Liver (tissue), 9 donors: ENCODE results near the gene NEAT1. TPM values are rescaled to one million over a fixed set of nuclear protein-coding genes. Genes with fewer than 3 reads are reported as not detected.

ENCODE experiments used
- DNase-seq: peaks from one replicate; pipeline ENCODE4 v3.0.0-alpha.2; 2017; ENCODE audit warnings: low spot score
- H3K27ac ChIP-seq, 2 donors: one replicate each; pipeline ENCODE4 v1.7.0; 2013; ENCODE audit warnings: inconsistent platforms in 2 of 2, low read length in 2 of 2, control low read depth in 1 of 2, low read depth in 1 of 2, mild to moderate bottlenecking in 1 of 2
- H3K27me3 ChIP-seq, 4 donors: one replicate each; pipeline versions ENCODE4 v1.6.1 to v1.7.0; 2013; ENCODE audit warnings: low read length in 3 of 4, inconsistent platforms in 1 of 4, mild to moderate bottlenecking in 1 of 4, moderate library complexity in 1 of 4; ENCODE audit not compliant: control insufficient read depth in 4 of 4, insufficient read depth in 4 of 4
- H3K36me3 ChIP-seq, 4 donors: one replicate each; pipeline versions ENCODE4 v1.6.1 to v1.7.0; 2013; ENCODE audit warnings: low read length in 3 of 4, mild to moderate bottlenecking in 3 of 4, low read depth in 1 of 4, moderate library complexity in 1 of 4; ENCODE audit not compliant: control insufficient read depth in 4 of 4, insufficient read depth in 3 of 4
- H3K4me1 ChIP-seq, 4 donors: one replicate each; pipeline versions ENCODE4 v1.6.1 to v1.7.0; 2013; ENCODE audit warnings: low read length in 3 of 4, mild to moderate bottlenecking in 3 of 4, moderate library complexity in 1 of 4; ENCODE audit not compliant: control insufficient read depth in 4 of 4, insufficient read depth in 4 of 4
- H3K4me3 ChIP-seq, 3 donors: one replicate each; pipeline versions ENCODE4 v1.6.1 to v1.7.0; 2013; ENCODE audit warnings: low read length in 3 of 3, control low read depth in 1 of 3, low read depth in 1 of 3, mild to moderate bottlenecking in 1 of 3
- H3K9ac ChIP-seq, 2 donors: one replicate each; pipeline ENCODE4 v1.7.0; 2013; ENCODE audit warnings: low read length in 2 of 2, mild to moderate bottlenecking in 2 of 2, moderate library complexity in 2 of 2, control low read depth in 1 of 2, low read depth in 1 of 2
- H3K9me3 ChIP-seq, 4 donors: one replicate each; pipeline versions ENCODE4 v1.6.1 to v1.7.0; 2013; ENCODE audit warnings: low read length in 3 of 4; ENCODE audit not compliant: control insufficient read depth in 4 of 4
- EGR1 ChIP-seq, 2 donors: IDR thresholded peaks; 2 replicates each; pipeline ENCODE4 v1.6.1; 2016 to 2018; ENCODE audit warnings: antibody characterized with exemption in 2 of 2, low read depth in 2 of 2
- FOXA1 ChIP-seq: IDR thresholded peaks from 2 replicates; pipeline ENCODE4 v1.6.1; 2016; ENCODE audit warnings: antibody characterized with exemption
- FOXA2 ChIP-seq: IDR thresholded peaks from 2 replicates; pipeline ENCODE4 v1.6.1; 2016; ENCODE audit warnings: antibody characterized with exemption
- GABPA ChIP-seq, 2 donors: IDR thresholded peaks in 1 of 2; conservative IDR thresholded peaks in 1 of 2; 2 replicates each; pipeline ENCODE4 v1.6.1; 2016; ENCODE audit warnings: antibody characterized with exemption in 2 of 2, mild to moderate bottlenecking in 1 of 2, moderate library complexity in 1 of 2
- HNF4A ChIP-seq, 2 donors: conservative IDR thresholded peaks; 2 replicates each; pipeline ENCODE4 v1.6.1; 2016; ENCODE audit warnings: antibody characterized with exemption in 2 of 2, mild to moderate bottlenecking in 2 of 2
- HNF4G ChIP-seq: IDR thresholded peaks from 2 replicates; pipeline ENCODE4 v1.6.1; 2016; ENCODE audit warnings: antibody characterized with exemption
- JUND ChIP-seq, 2 donors: IDR thresholded peaks; 2 replicates each; pipeline ENCODE4 v1.6.1; 2016; ENCODE audit warnings: antibody characterized with exemption in 2 of 2
- NR2F2 ChIP-seq: IDR thresholded peaks from 2 replicates; pipeline ENCODE4 v1.6.1; 2016; ENCODE audit warnings: antibody characterized with exemption
- RAD21 ChIP-seq, 2 donors: IDR thresholded peaks; 2 replicates each; pipeline ENCODE4 v1.6.1; 2016; ENCODE audit warnings: antibody characterized with exemption in 2 of 2, mild to moderate bottlenecking in 2 of 2
- RXRA ChIP-seq, 2 donors: IDR thresholded peaks; 2 replicates each; pipeline ENCODE4 v1.6.1; 2017 to 2018; ENCODE audit warnings: antibody characterized with exemption in 2 of 2, mild to moderate bottlenecking in 1 of 2
- SP1 ChIP-seq: IDR thresholded peaks from 2 replicates; pipeline ENCODE4 v1.6.1; 2018; ENCODE audit warnings: antibody characterized with exemption, mild to moderate bottlenecking
- TAF1 ChIP-seq: conservative IDR thresholded peaks from 2 replicates; pipeline ENCODE4 v1.6.1; 2016; ENCODE audit warnings: antibody characterized with exemption, mild to moderate bottlenecking
- YY1 ChIP-seq: IDR thresholded peaks from 2 replicates; pipeline ENCODE4 v1.6.1; 2016; ENCODE audit warnings: antibody characterized with exemption, mild to moderate bottlenecking
- WGBS: extraction: QIAGEN DNeasy Blood & Tissue Kit; methylation state at CpG from one replicate; pipeline ENCODE4 v1.1.7; 2013; 5-methylcytosine and 5-hydroxymethylcytosine counted together
- polyA plus RNA-seq, 2 donors: library from polyadenylated mRNA; stranded (reverse) in 1 of 2; unstranded in 1 of 2; fragments of 200-250 nt in 1 of 2; fragments of >200 nt in 1 of 2; fragmentation: Nextera tagmentation in 1 of 2; extraction: Ambion mirVana in 1 of 2; gene quantifications; one replicate each; pipeline versions ENCODE4 v1.2.1 to v1.2.3, GENCODE V29; 2013 to 2015
- total RNA-seq, 2 donors: library from RNA; depleted of rRNA; stranded (reverse); fragments of >200 nt; gene quantifications; one replicate each; pipeline ENCODE4 v1.2.3, GENCODE V29; 2014
- TF ChIP-seq, protein P1 (sequence below): fragments of 150-350 bp; IDR thresholded peaks from 2 replicates; pipeline ENCODE4 v1.5.1; 2017; ENCODE audit warnings: improper control_type of control experiment, low read depth, low read length; ENCODE audit not compliant: missing input control
- TF ChIP-seq, protein P2 (sequence below): IDR thresholded peaks from 2 replicates; pipeline ENCODE4 v1.6.1; 2016; ENCODE audit warnings: antibody characterized with exemption, mild to moderate bottlenecking
- TF ChIP-seq, protein P3 (sequence below): IDR thresholded peaks from 2 replicates; pipeline ENCODE4 v1.6.1; 2016; ENCODE audit warnings: antibody characterized with exemption
- TF ChIP-seq, protein P4 (sequence below): IDR thresholded peaks from 2 replicates; pipeline ENCODE4 v1.6.1; 2016; ENCODE audit warnings: antibody characterized with exemption
- TF ChIP-seq, protein P5 (sequence below): IDR thresholded peaks from 2 replicates; pipeline ENCODE4 v1.6.1; 2016; ENCODE audit warnings: antibody characterized with exemption
- donor health status: healthy.
- donor health status: healthy.
- donor health status: healthy.
- donor health status: healthy.
- donor health status: healthy.

Gene NEAT1
- total and polyA plus RNA-seq, 4 donors: 29.6 to 1,968 (median 80.8) TPM

DNA sequence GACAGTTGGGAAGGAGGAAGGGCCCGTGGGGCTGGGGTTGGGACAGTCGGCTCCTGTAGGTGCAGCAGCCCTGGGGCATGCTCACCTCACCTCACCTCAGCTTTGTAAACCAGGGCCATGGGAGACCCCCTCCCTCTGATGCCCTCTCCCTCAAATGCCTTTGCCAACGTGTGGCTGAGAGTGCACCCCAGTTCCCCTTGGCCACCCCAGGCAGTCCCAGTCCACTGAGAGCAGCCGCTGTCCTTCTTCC, 4.2 kb upstream of the NEAT1 start (continued):
- TF ChIP-seq, protein P1, sequence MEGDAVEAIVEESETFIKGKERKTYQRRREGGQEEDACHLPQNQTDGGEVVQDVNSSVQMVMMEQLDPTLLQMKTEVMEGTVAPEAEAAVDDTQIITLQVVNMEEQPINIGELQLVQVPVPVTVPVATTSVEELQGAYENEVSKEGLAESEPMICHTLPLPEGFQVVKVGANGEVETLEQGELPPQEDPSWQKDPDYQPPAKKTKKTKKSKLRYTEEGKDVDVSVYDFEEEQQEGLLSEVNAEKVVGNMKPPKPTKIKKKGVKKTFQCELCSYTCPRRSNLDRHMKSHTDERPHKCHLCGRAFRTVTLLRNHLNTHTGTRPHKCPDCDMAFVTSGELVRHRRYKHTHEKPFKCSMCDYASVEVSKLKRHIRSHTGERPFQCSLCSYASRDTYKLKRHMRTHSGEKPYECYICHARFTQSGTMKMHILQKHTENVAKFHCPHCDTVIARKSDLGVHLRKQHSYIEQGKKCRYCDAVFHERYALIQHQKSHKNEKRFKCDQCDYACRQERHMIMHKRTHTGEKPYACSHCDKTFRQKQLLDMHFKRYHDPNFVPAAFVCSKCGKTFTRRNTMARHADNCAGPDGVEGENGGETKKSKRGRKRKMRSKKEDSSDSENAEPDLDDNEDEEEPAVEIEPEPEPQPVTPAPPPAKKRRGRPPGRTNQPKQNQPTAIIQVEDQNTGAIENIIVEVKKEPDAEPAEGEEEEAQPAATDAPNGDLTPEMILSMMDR: no peak
- TF ChIP-seq HNF4G: no peak

DNA sequence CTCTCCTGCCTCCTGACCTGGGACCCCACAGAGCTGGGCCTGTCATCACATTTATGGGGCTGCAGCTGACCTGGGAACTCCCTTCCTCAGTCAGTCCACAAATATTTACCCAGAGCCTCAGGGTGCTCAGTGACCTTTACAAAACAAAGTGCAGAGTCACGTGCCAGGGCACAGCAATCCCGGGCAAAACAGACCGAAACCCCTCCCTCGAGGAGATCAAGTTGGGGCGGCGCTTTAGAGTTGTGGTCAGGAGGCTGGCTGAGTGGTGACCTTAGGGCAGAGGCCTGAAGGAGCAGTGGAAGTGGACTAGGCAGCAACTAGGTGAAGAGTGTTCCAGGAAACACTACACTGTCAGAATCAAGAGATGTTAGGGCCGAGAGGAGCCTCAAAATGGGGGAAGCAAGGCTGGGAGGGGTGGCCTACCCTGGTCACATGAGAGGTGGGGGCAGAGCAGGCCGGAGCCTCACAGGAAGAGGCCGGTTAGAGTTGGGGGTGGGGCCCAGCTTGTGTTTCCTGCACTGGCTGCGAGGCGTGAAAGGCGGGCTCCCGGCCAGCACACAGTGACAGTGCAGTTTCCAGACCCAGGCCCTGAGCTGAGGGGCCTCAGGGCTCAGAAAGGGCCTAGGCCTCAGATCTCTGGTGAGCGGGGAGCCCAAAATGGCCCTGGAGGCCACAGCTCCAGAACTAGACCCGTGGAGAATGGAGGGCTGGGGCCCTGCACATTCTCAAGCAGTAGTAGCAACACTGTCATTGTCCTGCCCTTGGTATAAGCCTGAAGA, 3.7 kb upstream of the NEAT1 start:
- Histone ChIP-seq H3K9ac (peak overlapping the region; percentile 98), H3K27ac (peak overlapping the region; percentile 99 to 100), H3K36me3 (no peaks in the 10 kb centered on the region), H3K27me3 (no peaks in the 10 kb centered on the region), H3K9me3 (no peaks in the 10 kb centered on the region), H3K4me1 (peaks cover 11 to 39% (median 23%) of the 10 kb centered on the region in 4 donors), H3K4me3 (peak overlapping the region; percentile 35 to 65 (median 64))
- TF ChIP-seq, protein P2, sequence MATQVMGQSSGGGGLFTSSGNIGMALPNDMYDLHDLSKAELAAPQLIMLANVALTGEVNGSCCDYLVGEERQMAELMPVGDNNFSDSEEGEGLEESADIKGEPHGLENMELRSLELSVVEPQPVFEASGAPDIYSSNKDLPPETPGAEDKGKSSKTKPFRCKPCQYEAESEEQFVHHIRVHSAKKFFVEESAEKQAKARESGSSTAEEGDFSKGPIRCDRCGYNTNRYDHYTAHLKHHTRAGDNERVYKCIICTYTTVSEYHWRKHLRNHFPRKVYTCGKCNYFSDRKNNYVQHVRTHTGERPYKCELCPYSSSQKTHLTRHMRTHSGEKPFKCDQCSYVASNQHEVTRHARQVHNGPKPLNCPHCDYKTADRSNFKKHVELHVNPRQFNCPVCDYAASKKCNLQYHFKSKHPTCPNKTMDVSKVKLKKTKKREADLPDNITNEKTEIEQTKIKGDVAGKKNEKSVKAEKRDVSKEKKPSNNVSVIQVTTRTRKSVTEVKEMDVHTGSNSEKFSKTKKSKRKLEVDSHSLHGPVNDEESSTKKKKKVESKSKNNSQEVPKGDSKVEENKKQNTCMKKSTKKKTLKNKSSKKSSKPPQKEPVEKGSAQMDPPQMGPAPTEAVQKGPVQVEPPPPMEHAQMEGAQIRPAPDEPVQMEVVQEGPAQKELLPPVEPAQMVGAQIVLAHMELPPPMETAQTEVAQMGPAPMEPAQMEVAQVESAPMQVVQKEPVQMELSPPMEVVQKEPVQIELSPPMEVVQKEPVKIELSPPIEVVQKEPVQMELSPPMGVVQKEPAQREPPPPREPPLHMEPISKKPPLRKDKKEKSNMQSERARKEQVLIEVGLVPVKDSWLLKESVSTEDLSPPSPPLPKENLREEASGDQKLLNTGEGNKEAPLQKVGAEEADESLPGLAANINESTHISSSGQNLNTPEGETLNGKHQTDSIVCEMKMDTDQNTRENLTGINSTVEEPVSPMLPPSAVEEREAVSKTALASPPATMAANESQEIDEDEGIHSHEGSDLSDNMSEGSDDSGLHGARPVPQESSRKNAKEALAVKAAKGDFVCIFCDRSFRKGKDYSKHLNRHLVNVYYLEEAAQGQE: peak; percentile 53
- peak in 1 of 2 donors; percentile 90 for TF ChIP-seq GABPA (IDR thresholded peaks at IDR 0.05 in 1 of 2, conservative IDR thresholded peaks at IDR 0.05 in 1 of 2)
- peak; percentile 2 to 36 for TF ChIP-seq RAD21 (IDR thresholded peaks at IDR 0.05)
- TF ChIP-seq, protein P3, sequence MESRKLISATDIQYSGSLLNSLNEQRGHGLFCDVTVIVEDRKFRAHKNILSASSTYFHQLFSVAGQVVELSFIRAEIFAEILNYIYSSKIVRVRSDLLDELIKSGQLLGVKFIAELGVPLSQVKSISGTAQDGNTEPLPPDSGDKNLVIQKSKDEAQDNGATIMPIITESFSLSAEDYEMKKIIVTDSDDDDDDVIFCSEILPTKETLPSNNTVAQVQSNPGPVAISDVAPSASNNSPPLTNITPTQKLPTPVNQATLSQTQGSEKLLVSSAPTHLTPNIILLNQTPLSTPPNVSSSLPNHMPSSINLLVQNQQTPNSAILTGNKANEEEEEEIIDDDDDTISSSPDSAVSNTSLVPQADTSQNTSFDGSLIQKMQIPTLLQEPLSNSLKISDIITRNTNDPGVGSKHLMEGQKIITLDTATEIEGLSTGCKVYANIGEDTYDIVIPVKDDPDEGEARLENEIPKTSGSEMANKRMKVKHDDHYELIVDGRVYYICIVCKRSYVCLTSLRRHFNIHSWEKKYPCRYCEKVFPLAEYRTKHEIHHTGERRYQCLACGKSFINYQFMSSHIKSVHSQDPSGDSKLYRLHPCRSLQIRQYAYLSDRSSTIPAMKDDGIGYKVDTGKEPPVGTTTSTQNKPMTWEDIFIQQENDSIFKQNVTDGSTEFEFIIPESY: peak; percentile 89
- peak; percentile 99 for TF ChIP-seq SP1
- peak; percentile 81 to 85 for TF ChIP-seq HNF4A (conservative IDR thresholded peaks at IDR 0.05)
- TF ChIP-seq, protein P4, sequence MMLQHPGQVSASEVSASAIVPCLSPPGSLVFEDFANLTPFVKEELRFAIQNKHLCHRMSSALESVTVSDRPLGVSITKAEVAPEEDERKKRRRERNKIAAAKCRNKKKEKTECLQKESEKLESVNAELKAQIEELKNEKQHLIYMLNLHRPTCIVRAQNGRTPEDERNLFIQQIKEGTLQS: peak; percentile 40
- TF ChIP-seq, protein P5, sequence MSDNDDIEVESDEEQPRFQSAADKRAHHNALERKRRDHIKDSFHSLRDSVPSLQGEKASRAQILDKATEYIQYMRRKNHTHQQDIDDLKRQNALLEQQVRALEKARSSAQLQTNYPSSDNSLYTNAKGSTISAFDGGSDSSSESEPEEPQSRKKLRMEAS: peak; percentile 93
- TF ChIP-seq FOXA1: peak; percentile 86
- peak; percentile 74 for TF ChIP-seq TAF1
- peak; percentile 87 for TF ChIP-seq YY1
- peak; percentile 77 for TF ChIP-seq FOXA2
- TF ChIP-seq NR2F2: peak; percentile 99
- peak in 1 of 2 donors; percentile 53 for TF ChIP-seq EGR1 (IDR thresholded peaks at IDR 0.05; ENCODE audit: low read depth in 2 of 2)
- TF ChIP-seq JUND (IDR thresholded peaks at IDR 0.05): peak; percentile 65 to 81
- TF ChIP-seq, protein P1: no peak
- TF ChIP-seq HNF4G: peak; percentile 58
- TF ChIP-seq RXRA (IDR thresholded peaks at IDR 0.05): peak; percentile 96 to 98
- under 1% methylated on average over 15 of the region's 15 CpGs for WGBS
- DNase-seq: peak; percentile 99
